CD4-positive, alpha-beta T cell treated with Interleukin-15 for 1 hour (primary cell): ENCODE results near the gene VSTM2B.
A peak's percentile ranks its signal among the peaks of the same experiment; 100 is the strongest.
"Not testable (repeated sequence)": the region's sequence is repeated elsewhere in the genome, so short reads cannot be mapped to it uniquely, and the experiment has no call there.

Experiments used
- DNase-seq: peaks from one replicate; pipeline ENCODE4 v3.0.0-alpha.2; 2020

The VSTM2B gene

DNA sequence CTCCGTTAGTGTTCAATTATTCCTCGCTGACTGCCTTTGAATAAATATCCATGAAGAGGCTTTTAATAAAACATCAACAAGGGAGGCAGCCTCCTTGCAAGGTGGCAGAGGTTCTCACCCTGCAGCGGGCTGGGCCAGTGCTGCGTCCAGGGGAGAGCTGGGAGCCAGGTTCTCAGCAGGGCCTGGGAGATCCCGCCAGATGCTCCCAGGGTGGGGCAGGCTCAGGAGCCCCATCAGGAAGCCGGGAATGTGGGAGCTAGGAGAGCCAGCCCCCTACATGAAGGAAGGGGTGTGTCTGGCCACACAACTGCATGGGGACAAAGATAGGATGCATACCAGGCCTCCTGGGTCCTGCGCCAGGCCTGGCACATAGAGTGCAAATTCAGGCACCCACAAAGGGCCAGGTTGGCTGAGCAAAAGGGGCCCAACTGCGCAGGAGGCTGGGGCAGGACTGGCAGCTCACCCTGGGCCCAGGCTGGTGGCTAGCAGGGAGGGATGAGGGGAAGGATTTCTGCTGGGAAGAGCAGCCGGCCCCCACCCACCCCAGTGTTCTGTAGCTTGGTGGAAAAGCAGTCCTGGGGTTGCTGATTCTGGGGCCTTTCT is 22.8 kb downstream of the VSTM2B start:
- DNase-seq = peak; percentile 12

DNA sequence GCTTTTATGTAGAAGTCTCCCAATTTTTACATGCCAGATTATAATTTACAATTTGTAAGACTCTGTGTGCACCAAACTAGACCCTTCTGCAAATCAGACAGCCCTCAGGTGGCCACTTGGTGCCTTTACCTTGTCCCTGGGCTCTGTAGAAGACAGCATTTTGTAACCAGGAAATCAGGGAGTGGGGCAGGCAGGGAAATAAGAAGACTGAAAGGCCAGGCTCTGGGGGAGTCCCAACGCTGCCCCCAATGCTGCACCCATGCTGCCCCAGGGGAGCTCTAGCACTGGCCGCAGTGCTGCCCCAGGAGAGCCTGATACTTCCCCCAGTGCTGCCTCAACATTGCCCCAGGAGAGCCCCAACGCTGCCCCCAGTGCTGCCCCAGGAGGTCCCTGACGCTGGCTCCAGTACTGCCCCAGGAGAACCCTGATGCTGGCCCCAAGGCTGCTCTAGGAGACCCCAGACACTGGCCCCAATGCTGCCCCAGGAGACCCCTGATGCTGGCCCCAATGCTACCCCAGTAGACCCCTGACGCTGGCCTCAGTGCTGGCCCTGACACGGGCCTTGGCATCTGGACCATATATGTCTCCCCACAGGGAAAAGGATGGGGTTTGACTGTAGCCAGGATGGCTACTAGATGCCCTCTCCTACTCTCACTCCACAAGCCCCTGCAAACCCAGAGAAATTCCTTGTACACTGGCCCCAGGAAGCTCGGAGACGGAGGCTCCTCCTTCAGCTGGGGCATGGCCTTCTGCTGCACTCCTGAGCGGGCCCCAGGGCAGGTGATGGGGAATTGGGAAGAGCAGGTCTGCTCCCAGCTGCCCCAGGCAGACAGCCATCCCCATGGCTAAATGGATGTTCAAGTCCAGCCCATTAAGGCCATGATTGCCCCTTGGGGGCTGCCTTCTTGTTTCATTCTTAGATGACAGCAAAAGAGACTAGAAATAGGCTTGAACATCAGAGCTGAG is 23.6 kb downstream of the VSTM2B start:
- peak; percentile 12 for DNase-seq

DNA sequence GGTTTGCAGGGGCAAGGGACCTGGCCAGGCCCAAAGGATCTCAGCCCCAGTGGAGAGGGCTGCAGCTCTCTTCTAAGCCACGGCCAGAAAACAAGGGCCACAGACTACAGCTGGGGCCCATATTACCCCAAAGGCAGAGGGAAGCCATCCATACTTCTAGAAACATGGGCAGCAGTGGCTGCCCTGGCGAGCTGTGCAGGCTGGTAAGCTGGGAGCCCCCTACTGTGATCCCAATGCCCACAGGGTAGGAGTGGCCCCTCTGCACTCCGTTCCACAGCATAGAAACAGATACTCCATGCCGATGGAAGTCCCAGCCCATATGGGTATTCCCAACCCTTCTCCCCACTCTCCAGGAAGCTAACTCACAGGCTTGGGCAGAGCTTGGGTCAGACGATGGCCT is 25.1 kb downstream of the VSTM2B start:
- DNase-seq = peak; percentile 6

DNA sequence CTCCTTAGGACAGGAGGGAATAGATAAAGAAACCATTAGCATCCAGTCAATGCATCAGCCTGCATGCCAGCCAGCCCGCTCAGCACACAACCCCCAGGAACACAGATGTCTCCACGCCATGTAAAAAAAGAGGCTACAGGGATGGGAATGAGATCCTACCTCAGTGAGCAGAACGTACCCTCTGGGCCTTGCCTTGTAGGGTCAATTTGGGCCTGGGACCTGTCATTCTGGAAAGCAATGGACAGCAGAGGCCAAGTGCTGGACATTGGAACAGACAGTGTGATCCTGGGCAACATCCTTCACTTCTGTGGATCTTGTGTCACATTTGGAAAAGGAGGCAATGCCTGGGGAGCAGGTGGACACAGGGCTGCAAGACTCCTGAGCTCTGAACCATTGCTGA is 26.0 kb downstream of the VSTM2B start:
- DNase-seq = no peak

DNA sequence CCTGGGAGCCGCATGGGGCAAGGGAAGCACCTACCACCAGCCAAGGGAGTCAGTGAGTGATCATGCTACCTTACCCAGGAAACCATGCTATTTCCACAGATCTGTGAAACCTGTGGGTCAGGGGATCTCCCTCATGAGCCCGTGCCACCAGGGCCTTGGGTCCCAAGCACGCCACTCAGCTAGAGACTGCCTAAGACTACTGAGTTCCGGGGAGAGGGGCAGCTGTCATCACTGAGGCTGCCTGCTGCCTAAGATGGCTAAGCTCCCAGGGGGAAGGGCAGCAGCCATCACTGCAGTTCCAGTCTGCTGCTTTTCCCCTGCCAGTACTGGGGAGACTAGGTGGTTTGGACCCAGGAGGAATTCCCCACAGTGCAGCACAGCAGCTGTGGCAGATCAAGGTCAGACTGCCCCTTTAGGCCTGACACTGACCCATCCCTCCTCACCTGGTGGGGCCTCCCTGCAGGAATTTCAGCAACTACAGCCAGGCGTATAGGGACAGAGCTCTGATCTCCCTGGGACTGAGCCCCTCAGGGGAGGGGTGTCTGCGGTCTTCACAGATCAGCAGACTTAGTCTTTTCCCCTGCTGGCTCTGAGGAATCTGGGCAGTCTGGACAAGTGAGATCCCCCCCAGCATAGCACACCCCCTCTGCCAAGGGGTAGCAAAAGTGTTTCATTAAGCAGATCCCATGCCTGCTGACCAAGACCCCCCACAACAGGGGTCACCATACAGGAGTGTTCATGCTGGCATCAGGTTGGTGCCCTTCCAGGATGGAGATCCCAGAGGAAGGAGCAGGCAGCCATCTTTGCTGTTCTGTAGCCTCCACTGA is 26.9 kb downstream of the VSTM2B start:
- DNase-seq = peak; percentile 12

DNA sequence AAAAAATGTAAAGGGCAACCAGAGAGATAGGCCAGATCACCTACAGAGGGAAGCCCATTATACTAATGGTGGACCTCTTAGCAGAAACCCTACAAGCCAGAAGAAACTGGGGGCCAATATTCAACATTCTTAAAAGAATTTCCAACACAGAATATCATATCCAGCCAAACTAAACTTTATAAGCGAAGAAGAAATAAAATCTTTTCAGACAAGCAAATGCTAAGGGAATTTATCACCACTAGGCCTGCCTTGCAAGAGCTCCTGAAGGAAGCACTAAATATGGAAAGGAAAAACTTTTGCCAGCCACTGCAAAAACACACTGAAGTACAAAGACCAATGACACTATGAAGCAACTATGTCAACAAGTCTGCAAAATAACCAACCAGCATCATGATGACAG is 28.4 kb downstream of the VSTM2B start:
- no peak for DNase-seq

DNA sequence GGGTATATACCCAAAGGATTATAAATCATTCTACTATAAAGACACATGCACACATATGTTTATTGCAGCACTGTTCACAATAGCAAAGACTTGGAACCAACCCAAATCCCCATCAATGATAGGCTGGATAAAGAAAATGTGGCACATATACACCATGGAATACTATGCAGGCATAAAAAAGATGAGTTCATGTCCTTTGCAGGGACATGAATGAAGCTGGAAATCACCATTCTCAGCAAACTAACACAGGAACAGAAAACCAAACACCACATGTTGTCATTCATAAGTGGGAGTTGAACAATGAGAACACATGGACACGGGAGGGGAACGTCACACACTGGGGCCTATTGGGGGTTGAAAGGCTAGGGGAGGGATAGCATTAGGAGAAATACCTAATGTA is 33.3 kb downstream of the VSTM2B start:
- DNase-seq = not testable (repeated sequence)

DNA sequence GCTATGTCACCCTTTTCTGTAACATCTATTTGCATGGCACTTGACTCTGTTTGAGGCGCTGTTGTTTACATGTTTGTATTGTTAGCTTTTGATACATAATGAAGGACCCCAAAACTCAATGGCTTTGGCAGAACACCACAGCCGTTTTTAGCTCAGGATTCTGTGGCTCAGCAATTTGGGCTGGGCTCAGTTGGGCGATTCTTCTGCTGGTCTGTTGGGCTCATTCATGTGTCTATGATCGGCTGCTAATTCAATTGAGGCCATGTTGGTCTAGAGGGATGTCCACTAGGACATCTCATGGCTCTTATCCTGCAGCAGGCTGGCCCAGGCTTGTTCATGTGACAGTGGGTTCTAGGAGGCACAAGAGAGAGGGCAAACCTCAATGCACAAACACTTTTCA is 33.9 kb downstream of the VSTM2B start:
- no peak for DNase-seq

DNA sequence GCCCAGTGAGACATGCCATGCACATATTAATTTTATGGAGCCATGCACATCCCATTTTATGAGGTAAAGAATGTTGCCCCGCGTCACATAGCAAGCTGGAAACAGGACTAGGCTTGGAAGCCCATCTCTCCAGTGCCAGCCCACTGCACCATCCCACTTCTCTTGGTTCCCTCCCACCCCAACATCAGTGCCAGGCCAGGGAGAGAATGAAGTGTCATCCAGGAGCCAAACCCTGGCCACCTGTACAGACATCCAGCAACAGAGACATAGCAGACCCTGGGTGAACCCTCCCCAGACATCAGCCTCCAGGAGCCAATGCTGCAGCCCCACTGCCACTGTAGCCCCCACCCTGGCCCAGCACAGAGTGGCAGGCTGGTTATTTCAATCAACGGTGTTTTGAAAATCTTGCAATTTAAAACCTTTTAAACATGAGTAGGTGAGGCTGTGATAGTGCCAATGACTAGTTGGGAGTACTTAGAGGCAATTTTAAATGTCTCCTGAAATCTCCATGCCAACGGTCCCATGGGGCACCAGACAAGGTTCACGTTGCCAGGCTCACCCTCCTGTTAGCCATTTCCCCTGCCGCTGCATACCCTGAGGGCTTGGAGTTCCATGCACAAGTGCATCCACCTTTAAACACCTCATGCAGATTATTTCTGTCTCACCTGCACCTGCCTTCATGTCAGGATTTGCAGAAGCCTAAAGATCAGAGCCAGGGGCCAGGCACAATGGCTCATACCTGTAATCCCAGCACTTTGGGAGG is 34.7 kb downstream of the VSTM2B start:
- DNase-seq = no peak

DNA sequence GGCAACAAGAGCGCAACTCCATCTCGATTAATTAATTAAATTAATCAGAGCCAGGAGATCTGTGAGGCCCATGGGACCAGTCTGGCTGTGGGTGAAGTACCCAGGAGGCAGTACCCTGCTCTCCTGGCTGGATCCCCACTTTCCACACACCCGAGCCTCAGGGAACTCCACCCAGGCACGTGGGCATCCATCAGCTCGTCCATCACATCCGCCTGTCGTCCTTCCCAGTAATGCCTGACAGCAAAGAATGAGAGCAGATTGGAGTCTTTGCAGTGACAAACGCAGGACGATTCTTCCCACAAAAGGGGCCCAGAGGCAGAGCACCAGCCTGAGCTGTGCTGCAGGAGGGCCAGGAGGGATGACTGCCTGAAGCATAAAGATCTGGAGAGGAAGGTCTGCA is 35.8 kb downstream of the VSTM2B start:
- DNase-seq = no peak

DNA sequence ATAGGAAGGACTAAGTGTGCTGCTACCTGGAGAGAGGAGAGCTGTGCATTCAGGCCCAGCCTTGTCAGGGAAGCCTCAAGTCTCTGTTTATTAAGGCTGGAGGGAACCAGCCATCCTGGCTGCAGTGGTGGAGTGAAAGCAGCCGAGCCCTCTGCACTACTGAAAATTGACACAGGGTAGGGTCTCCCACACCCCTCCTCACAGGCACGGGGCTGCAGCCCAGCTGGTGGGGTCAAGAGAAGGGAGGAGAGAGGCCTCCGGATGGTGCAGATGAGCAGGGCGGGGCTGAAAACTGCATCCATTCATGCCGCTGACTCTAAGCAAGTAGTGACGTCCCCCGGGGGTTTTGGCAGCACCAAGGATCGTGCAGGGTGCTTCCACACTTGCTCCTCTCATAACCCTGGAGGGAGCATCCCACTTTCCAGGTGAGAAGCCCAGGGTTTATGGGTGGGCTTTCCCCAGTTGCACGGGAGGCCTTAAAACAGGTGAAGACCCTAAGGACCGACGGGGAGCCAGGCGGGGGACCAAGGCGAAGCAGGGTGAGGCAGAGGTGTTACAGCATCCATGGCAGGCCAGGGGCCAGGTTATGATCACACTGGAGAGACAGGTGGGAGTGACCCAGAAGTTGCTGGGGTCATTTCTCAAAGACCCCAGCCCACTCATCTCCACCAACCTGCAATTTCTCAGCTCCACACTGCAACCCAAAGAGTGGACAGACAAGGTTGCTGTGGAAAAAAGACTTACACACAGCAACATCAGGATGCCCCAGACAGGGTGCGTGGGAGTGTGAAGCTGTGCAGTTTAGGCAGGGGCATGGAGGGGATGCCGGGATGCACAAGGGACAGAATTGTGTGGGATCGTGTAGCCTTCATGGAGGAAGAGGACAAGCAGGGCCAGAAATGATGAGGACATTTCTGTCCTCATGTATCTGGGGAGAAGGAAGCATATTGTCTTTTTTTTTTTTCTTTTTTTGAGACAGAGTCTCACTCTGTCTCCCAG is 36.8 kb downstream of the VSTM2B start:
- DNase-seq = no peak

DNA sequence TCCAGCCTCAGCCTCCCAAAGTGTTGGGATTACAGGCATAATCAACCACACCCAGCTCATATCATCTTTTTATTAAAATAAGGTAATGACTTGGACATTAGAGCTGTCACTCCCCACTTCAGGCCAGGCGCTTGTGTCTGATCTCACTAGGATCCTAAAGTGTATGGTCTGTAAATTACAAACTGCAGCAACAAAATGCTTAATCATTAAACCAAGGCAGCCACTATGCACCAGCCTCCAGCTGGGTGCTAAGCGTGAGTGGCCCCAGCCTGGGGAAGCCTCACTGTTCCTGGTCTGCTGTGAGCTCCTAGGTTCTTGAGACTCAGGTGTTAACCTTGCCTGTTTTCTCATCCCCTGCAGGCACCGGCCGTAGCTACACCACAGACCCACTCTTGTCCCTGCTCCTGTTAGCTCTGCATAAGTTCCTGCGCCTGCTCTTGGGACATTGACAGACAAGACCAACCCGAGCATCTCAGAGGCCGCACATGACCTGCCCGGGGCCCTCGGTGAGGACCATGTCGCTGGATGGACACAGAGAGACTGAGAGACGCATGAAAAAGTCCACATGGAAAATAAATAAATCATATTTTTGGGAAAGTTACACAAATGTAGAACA is 37.8 kb downstream of the VSTM2B start:
- DNase-seq = no peak

DNA sequence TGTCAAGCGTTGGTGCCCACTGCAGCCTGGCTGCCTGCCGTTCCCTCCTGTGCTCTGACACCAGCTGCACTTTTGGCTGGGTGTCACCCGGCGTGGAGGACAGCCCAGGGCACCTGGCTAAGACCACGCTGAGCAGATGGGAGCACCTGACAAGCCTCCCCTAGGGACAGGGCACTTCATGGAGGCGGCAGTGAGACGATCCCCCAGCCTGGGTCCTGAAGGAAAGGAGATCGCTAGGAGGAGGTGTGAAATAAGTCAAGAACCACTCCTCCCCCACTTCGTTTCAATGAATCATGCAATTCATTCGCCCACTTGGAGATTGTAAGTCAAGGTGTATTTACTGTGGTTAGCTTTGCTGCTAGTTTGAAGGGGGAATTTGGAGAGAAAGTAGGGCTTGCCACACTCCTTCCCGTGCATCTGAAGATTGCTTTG is 38.8 kb downstream of the VSTM2B start:
- no peak for DNase-seq

DNA sequence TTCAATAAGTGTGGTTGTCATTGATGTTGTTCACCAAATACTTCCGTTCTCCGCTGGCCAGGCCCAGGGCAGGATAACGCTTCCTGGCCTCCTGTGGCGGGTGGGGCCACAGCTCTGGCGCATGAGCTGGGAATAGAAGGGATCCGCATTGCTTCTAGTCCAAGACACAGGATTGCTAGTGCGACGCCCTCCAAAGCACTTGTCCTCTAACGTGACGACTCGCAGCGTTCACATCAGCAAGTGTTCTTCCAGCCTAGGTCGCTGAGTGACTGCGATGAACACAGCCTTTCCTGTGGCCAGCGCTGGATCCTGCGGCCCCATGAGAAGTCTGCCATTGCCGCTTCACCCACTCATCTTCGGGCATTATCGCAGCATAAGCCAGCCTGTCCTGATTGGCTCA is 39.4 kb downstream of the VSTM2B start:
- no peak for DNase-seq

DNA sequence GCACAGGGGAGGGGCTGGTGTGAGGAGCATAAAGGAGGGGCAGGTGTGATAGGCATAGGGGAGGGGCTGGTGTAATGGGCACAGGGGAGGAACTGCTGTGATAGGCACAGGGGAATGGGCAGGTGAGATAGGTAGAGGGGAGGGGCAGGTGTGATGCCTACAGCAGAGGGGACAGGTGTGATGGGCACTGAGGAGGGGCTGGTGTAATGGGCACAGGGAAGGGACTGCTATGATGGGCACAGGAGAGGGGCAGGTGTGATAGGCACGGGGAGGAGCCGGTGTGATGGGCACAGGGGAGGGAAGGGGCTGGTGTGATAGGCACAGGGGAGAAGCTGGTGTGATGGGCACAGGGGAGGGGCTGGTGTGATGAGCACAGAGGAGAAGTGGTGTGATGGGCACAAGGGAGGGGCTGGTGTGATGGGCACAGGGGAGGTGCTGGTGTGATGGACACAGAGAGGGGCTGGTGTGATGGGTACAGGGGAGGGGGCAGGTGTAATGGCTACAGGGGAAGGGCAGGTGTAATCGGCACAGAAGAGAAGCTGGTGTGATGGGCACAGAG is 40.8 kb downstream of the VSTM2B start:
- DNase-seq = no peak

DNA sequence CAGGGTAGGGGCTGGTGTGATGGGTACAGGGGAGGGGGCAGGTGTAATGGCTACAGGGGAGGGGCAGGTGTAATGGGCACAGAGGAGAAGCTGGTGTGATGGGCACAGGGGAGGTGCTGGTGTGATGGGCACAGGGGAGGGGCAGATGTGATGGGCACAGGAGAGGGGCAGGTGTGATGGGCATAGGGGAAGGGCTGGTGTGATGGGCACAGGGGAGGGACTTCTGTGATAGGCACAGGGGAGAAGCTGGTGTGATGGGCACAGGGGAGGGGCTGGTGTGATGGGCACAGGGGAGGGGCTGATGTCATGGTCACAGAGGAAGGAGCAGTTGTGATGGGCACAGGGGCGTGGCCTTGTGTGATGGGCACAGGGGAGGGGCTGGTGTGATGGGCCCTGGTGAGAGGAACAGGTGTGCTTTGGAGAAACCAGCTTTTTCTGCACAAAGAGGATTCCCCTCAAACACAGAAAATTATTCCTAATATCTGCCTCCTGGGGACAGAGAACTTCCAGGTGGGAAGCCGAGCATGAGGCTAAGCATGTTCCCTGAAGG is 41.6 kb downstream of the VSTM2B start:
- no peak for DNase-seq

DNA sequence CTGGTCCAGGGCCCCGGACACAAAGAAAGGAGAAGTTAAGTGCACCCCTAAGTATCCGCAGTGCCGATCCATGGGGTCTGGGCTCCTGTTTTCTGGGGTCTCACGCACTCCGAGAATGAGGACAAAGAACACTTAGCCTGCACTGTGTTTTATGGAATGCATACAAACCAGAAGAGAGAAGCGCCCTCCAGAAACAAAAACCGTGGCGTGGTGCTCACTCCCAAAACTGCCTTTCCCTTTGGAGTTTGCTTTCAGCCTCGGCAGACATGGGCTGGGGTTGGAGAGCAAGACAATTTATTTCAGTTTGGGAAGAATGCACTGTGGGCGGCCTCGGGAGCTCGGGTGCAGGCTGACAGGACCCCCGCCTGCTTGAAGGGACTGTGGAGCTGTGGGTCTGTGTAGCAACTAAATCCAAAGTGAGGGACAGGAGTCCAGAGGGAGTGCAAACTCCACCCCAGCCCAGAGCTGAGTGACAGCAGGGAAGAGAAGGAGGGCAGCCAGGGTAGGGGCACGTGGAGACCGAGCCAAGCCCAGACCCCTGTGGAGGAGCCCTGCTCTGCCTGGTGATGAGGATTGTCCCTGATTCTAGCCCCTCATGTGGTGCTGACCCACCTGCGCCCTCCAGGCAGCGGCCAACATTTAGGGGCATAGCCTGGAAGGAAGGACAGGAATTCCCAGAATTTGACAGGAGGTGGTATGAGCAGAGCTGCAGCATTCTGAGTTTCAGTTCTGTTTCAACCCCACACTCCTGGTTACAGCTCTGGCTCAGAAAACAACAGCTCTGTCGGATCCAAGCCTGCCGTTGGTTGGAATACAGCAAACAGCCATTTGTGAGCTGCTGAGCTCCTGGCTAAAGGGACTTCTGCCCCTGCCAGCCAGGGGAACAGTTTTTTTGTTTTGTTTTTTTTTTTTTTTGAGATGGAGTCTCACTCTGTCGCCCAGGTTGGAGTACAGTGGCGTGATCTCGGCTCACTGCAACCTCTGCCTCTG is 42.5 kb downstream of the VSTM2B start:
- no peak for DNase-seq

DNA sequence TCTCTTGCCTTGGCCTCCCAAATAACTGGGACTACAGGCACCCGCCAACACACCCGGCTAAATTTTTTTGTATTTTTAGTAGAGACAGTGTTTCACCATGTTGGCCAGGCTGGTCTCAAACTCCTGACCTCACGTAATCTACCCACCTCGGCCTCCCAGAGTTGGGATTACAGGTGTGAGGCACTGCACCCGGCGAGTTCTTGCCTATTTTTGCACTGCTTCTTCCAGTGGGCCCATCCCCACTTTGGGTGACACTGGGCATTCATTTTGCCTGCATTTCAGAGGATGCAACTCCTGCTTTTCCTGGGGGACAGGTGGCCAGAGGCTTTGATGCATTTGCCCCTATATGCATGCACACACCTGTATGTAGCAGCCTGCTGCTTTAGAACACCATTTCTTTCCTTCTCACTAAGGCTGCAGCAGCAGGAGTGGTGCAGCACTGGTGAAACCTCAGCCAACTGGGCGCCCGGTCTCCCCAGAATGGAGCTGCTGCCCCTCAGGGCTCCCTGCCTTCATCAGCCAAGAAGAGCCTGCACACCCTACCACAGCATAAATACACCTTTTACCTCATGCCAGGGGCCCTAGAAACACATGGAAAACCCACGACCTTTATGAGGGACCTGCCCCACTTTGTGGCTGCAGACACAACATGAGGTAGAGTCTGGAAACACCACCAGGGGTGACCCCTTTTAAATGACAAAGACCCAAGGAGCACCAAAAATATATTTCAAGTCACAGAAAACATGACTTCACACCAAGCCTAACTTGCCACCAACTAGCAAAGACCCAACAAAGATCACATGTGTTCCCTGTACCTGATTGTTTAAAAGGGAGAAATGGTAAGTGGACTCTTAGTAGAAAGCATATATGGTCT is 43.5 kb downstream of the VSTM2B start:
- no peak for DNase-seq
